ENCODE measurements around the gene OR4D10.
"Not testable (repeated sequence)": the region's sequence is repeated elsewhere in the genome, so short reads cannot be mapped to it uniquely, and the experiment has no call there.

OR4D10 gene

DNA sequence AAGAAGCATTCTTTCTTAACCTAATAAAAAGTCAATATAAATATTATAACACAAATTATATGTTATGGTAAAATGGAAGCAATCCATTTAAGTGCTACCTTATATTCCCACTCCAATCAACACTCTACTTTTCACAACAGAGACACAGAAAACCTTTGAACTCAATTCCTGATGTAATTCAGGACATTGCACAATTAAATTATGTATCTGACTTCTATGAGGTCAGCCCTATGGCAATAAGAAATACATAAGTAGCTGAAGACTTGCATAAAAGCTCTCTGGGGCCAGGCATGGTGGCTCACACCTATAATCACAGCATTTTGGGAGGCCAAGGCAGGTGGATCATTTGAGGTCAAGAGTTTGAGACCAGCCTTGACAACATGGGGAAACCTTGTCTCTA is 6.8 kb downstream of the OR4D10 start:
- TF ChIP-seq CTCF (IDR thresholded peaks at IDR 0.05; ENCODE audit: insufficient read depth, low read depth, low read length, missing control alignments), result no peak
- peak; percentile 2 for DNase-seq (ENCODE audit: low read depth)
- H3K4me3 ChIP-seq (ENCODE audit: low read length), result no peak overlapping the region

- no peak overlapping the region for H3K4me3 ChIP-seq (ENCODE audit: low read length)
- no peak for DNase-seq (ENCODE audit: low read depth)
- no peak for TF ChIP-seq CTCF (IDR thresholded peaks at IDR 0.05; ENCODE audit: insufficient read depth, low read depth, low read length, missing control alignments)
These were observed 7.2 kb downstream of the OR4D10 start for GRCh38 chr11:59480359-59480758.

DNA sequence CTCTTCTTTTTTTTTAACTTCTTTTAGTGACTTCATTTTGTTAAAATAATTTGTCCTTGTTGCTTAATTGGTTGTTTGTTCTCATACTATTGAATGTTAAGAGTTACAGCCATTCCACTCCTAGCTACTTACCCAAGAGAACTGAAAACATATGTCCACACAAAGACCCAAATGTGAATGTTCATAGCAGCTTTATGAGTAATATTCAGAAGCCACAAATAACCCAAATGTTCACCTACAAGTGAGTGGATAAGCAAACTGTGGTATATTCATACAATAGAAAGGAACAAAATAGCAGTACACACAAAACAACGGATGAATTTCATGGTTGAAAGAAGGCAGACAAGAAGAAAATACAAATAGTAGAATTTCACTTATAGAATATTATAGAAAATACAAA is 28.8 kb downstream of the OR4D10 start:
- no peak for TF ChIP-seq CTCF (IDR thresholded peaks at IDR 0.05; ENCODE audit: insufficient read depth, low read depth, low read length, missing control alignments)
- no peak for DNase-seq (ENCODE audit: low read depth)

DNA sequence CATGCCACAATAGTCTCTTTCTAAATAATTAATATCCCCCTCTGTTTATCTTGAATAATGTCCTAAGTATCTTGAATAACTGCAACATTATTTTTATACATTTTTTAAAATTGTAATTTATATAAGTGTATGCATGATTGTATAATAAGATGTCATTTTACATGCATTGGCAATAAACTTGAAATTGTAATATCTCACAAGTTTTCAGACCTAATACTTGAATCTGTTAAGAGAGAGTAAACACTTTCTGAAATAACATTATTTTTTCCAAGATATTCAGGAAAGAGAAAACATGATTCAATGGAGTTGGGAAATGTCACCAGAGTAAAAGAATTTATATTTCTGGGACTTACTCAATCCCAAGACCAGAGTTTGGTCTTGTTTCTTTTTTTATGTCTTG is 30.2 kb downstream of the OR4D10 start, which contains the start of gene OR4D11:
Gene OR4D11, plus strand, starts transcription at position 301 of the 400 bp plus-strand sequence. Its CDS starts 0 bp downstream, at position 301.
- H3K4me3 ChIP-seq (ENCODE audit: low read length), result no peak within 1 kb of the TSS
- TF ChIP-seq CTCF (IDR thresholded peaks at IDR 0.05; ENCODE audit: insufficient read depth, low read depth, low read length, missing control alignments), result no peak
- no peak for DNase-seq (ENCODE audit: low read depth)

More for the DNA sequence above, 28.8 kb downstream of the OR4D10 start:
- no peak overlapping the region for H3K4me3 ChIP-seq (ENCODE audit: low read length)

- DNase-seq (ENCODE audit: low read depth), result no peak
- TF ChIP-seq CTCF (IDR thresholded peaks at IDR 0.05; ENCODE audit: insufficient read depth, low read depth, low read length, missing control alignments), result no peak
- H3K4me3 ChIP-seq (ENCODE audit: low read length), result no peak within 1 kb of the TSS
These were observed 38.0 kb downstream of the OR4D10 start, which contains the start of gene OR4D9 for GRCh38 chr11:59510941-59511589. OR4D9 (plus strand) TSS chr11:59511539; CDS start chr11:59514913, 3,374 bp downstream.

DNA sequence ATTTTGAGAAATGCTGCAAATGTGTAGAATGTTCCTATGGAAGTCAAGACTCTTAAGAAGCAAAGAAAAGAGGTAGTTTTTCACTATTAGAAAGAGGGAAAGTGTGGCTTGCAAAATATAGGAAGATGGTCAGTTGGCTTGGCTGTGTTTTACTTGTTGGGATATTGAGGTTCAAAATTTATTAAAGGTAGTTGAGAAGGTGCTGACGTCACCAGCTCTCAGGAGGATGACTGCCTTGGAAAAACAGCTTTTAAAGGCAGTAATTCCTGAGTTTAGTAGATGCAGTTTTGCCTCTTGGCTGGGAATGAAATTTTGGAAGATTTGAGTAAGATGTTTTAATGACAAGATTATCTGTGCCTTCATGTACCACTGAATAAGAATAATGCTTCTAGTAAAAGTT is 38.6 kb downstream of the OR4D10 start:
- H3K4me3 ChIP-seq (ENCODE audit: low read length), result no peak overlapping the region
- DNase-seq (ENCODE audit: low read depth), result no peak
- TF ChIP-seq CTCF (IDR thresholded peaks at IDR 0.05; ENCODE audit: insufficient read depth, low read depth, low read length, missing control alignments), result no peak

- not testable (repeated sequence) for DNase-seq (ENCODE audit: low read depth); H3K4me3 ChIP-seq (ENCODE audit: low read length)
These were observed 47.0 kb downstream of the OR4D10 start for GRCh38 chr11:59520139-59520538.

Measured in epithelial cell of esophagus (primary cell).